ENCODE data around the gene CREM. TPM values are rescaled to one million over a fixed set of nuclear protein-coding genes. Genes with fewer than 3 reads are reported as not detected.

CREM gene
- total and polyA plus RNA-seq, 2 donors from 2014 or later, result 41.3 to 43.9 TPM

DNA sequence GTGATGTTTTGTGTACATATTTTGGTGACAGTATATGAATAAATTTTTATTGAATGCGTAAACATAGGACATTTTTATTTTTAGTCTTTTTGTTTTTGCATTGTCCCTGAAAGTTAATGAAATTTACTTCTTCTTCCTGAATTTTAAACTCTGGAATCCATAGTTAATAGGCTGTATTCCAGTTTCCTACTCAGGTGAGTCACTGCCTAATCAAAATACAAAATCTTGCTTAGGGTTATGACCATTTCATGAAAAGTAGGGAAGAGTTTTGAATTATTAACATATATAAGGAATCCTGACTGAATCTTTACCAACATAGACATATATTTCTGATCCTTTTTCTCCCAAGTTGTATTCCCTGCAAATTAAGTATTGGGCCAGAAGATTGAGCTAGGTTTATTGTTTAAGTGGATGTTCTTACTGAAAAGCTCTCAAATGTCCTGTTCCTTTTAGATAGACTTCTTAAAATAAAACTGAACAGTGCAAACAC, 2.6 kb downstream of the CREM start:
- H3K9me3 ChIP-seq (ENCODE audit: control insufficient read depth in 2 of 3, insufficient read depth in 1 of 3, low read length in 3 of 3), result no peaks in the 10 kb centered on the region
- peaks cover 0 to 4% (median 3%) of the 10 kb centered on the region in 3 donors for H3K4me1 ChIP-seq (ENCODE audit: control insufficient read depth in 2 of 3, insufficient read depth in 2 of 3, low read depth in 1 of 3, low read length in 3 of 3)
- no peak overlapping the region for H3K9ac ChIP-seq (ENCODE audit: low read length in 3 of 3)
- DNase-seq (no peak), FAIRE-seq (no peak)
- no peaks in the 10 kb centered on the region for H3K36me3 ChIP-seq (ENCODE audit: control insufficient read depth in 2 of 3, insufficient read depth in 3 of 3, low read length in 3 of 3)
- H3K27me3 ChIP-seq (ENCODE audit: control insufficient read depth, insufficient read depth, low read length), result no peaks in the 10 kb centered on the region
- TF ChIP-seq, protein P1, sequence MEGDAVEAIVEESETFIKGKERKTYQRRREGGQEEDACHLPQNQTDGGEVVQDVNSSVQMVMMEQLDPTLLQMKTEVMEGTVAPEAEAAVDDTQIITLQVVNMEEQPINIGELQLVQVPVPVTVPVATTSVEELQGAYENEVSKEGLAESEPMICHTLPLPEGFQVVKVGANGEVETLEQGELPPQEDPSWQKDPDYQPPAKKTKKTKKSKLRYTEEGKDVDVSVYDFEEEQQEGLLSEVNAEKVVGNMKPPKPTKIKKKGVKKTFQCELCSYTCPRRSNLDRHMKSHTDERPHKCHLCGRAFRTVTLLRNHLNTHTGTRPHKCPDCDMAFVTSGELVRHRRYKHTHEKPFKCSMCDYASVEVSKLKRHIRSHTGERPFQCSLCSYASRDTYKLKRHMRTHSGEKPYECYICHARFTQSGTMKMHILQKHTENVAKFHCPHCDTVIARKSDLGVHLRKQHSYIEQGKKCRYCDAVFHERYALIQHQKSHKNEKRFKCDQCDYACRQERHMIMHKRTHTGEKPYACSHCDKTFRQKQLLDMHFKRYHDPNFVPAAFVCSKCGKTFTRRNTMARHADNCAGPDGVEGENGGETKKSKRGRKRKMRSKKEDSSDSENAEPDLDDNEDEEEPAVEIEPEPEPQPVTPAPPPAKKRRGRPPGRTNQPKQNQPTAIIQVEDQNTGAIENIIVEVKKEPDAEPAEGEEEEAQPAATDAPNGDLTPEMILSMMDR (IDR thresholded peaks at IDR 0.05; ENCODE audit: borderline replicate concordance, extremely low read depth, insufficient read depth), result no peak
- intact Hi-C loops (cut with DNase I), result no loop called here
- no peak overlapping the region for H3K27ac ChIP-seq (ENCODE audit: low read depth in 2 of 2, low read length in 2 of 2)
- H3K4me3 ChIP-seq (ENCODE audit: low read length in 3 of 3), result no peak overlapping the region

DNA sequence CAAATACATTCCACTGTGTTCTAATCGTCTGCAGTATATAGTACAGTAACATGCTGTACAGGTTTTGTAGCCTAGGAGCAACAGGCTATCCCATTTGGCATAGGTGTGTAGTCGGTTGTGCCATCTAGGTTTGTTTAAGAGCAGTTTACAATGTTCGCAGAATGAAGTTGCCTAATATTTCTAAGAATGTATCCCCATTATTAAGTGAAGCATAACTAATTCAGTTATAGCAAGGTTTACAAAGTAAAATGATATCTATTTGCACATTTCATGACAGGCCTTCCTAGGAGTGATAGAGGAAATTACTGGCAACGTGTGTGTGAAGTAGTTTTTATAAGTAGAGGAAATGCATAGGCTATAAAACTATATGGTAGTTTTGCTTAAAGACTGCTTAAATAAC, 4.0 kb downstream of the CREM start:
- peak in 1 of 5 donors; percentile 16 for DNase-seq
- intact Hi-C loops (cut with DNase I), result no loop called here
- TF ChIP-seq, protein P1 (IDR thresholded peaks at IDR 0.05; ENCODE audit: borderline replicate concordance, extremely low read depth, insufficient read depth), result no peak
- Histone ChIP-seq H3K4me3 (ENCODE audit: low read length in 3 of 3) (no peak overlapping the region), H3K27ac (ENCODE audit: low read depth in 2 of 2, low read length in 2 of 2) (no peak overlapping the region), H3K4me1 (ENCODE audit: control insufficient read depth in 2 of 3, insufficient read depth in 2 of 3, low read depth in 1 of 3, low read length in 3 of 3) (peaks cover 0 to 4% (median 3%) of the 10 kb centered on the region in 3 donors), H3K36me3 (ENCODE audit: control insufficient read depth in 2 of 3, insufficient read depth in 3 of 3, low read length in 3 of 3) (no peaks in the 10 kb centered on the region), H3K9ac (ENCODE audit: low read length in 3 of 3) (no peak overlapping the region), H3K9me3 (ENCODE audit: control insufficient read depth in 2 of 3, insufficient read depth in 1 of 3, low read length in 3 of 3) (no peaks in the 10 kb centered on the region), H3K27me3 (ENCODE audit: control insufficient read depth, insufficient read depth, low read length) (no peaks in the 10 kb centered on the region)
- no peak for FAIRE-seq

DNA sequence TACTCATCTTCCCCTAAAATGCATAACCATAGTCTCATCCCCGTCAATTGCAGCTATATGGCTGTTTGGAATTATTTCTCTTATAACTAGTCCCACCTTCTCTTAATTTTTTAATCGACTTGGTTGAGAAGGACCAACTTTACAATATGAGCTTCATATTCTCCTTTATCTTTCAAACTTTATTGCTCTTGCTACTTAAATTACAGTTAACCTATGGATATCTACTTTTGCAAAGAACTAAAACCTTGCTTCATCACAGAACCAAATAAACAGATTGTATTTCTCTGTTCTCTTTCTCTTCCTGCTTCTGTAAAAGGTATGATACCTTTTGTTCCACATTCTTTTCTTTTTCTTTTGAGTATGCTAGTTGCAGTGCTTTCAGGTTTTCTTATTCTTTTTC, 6.1 kb downstream of the CREM start:
- TF ChIP-seq, protein P1 (IDR thresholded peaks at IDR 0.05; ENCODE audit: borderline replicate concordance, extremely low read depth, insufficient read depth), result no peak
- Histone ChIP-seq H3K4me3 (ENCODE audit: low read length in 3 of 3) (no peak overlapping the region), H3K9ac (ENCODE audit: low read length in 3 of 3) (no peak overlapping the region), H3K36me3 (ENCODE audit: control insufficient read depth in 2 of 3, insufficient read depth in 3 of 3, low read length in 3 of 3) (no peaks in the 10 kb centered on the region), H3K9me3 (ENCODE audit: control insufficient read depth in 2 of 3, insufficient read depth in 1 of 3, low read length in 3 of 3) (no peaks in the 10 kb centered on the region), H3K27me3 (ENCODE audit: control insufficient read depth, insufficient read depth, low read length) (no peaks in the 10 kb centered on the region), H3K27ac (ENCODE audit: low read depth in 2 of 2, low read length in 2 of 2) (no peak overlapping the region), H3K4me1 (ENCODE audit: control insufficient read depth in 2 of 3, insufficient read depth in 2 of 3, low read depth in 1 of 3, low read length in 3 of 3) (peaks cover 0 to 3% (median 0%) of the 10 kb centered on the region in 3 donors)
- intact Hi-C loops (cut with DNase I), result no loop called here
- DNase-seq (no peak), FAIRE-seq (no peak)

DNA sequence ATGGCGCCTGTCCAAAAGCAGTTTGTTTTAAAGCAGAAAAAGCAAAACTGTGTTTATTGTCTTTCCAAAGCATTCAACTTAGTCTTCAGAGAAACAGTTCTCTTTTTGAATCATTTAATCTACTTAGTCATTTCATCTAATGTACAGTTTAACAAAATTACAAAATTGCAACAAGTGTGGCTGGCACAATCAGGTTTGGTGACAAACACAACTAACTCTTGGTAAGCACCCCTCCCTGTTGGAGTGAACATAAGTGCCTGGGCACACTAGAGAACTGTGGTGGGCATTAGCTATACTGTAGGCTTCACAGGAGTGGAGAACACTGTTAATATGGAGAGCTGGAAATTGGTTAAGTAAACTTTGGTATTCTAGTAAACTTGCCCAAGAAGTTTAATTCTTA, 6.9 kb downstream of the CREM start:
- no peak overlapping the region for H3K27ac ChIP-seq (ENCODE audit: low read depth in 2 of 2, low read length in 2 of 2)
- TF ChIP-seq, protein P1 (IDR thresholded peaks at IDR 0.05; ENCODE audit: borderline replicate concordance, extremely low read depth, insufficient read depth), result no peak
- H3K9me3 ChIP-seq (ENCODE audit: control insufficient read depth in 2 of 3, insufficient read depth in 1 of 3, low read length in 3 of 3), result no peaks in the 10 kb centered on the region
- intact Hi-C loops (cut with DNase I), result no loop called here
- peaks cover 0 to 3% (median 0%) of the 10 kb centered on the region in 3 donors for H3K4me1 ChIP-seq (ENCODE audit: control insufficient read depth in 2 of 3, insufficient read depth in 2 of 3, low read depth in 1 of 3, low read length in 3 of 3)
- H3K36me3 ChIP-seq (ENCODE audit: control insufficient read depth in 2 of 3, insufficient read depth in 3 of 3, low read length in 3 of 3), result no peaks in the 10 kb centered on the region
- no peaks in the 10 kb centered on the region for H3K27me3 ChIP-seq (ENCODE audit: control insufficient read depth, insufficient read depth, low read length)
- H3K9ac ChIP-seq (ENCODE audit: low read length in 3 of 3), result no peak overlapping the region
- FAIRE-seq, result no peak
- no peak overlapping the region for H3K4me3 ChIP-seq (ENCODE audit: low read length in 3 of 3)
- DNase-seq, result no peak
